Tibial nerve (tissue), 4 donors: ENCODE data around the gene LOXL1.

Source experiments
- CTCF ChIP-seq, 5 experiments: fragments of 200-600 bp in 3 of 5; fragments of 450-650 bp in 2 of 5; sonication (generic) in 3 of 5; IDR thresholded peaks; one replicate each; pipeline ENCODE4 v1.5.1; 2016 to 2019; ENCODE audit warnings: antibody characterized with exemption in 5 of 5, mild to moderate bottlenecking in 3 of 5, moderate library complexity in 2 of 5
- EP300 ChIP-seq, 2 donors: sonication (generic); formaldehyde crosslinking; IDR thresholded peaks; one replicate each; pipeline ENCODE4 v1.6.1; 2017; ENCODE audit warnings: antibody characterized with exemption in 2 of 2, mild to moderate bottlenecking in 1 of 2
- POLR2A ChIP-seq, 2 donors: fragments of 450-650 bp; IDR thresholded peaks; one replicate each; pipeline ENCODE4 v1.6.1; 2017; ENCODE audit warnings: antibody characterized with exemption in 2 of 2, mild to moderate bottlenecking in 2 of 2, moderate library complexity in 2 of 2

- TF ChIP-seq POLR2A (IDR thresholded peaks at IDR 0.05) (no peak), CTCF (IDR thresholded peaks at IDR 0.05) (no peak), EP300 (IDR thresholded peaks at IDR 0.05) (no peak)
Measured at GRCh38 chr15:73886717-73887345, 39.4 kb upstream of the LOXL1 start.
